GM12878 (cell line): ENCODE results near the gene ARL10. TPM values are rescaled to one million over a fixed set of nuclear protein-coding genes. Genes with fewer than 3 reads are reported as not detected.

Source experiments
- ATF2 ChIP-seq: IDR thresholded peaks from 2 replicates; pipeline ENCODE4 v1.6.1; 2012; ENCODE audit warnings: low read length, inconsistent platforms
- CBFB ChIP-seq: IDR thresholded peaks from 2 replicates; pipeline ENCODE4 v1.6.1; 2016; ENCODE audit warnings: antibody characterized with exemption, low read depth
- CUX1 ChIP-seq: IDR thresholded peaks from 2 replicates; pipeline ENCODE4 v1.6.1; 2012; ENCODE audit warnings: improper control_type of control experiment, low read depth, low read length; ENCODE audit not compliant: insufficient replicate concordance
- EED ChIP-seq: sonication (generic); IDR thresholded peaks from 2 replicates; pipeline ENCODE4 v1.6.1; 2016; ENCODE audit warnings: antibody characterized with exemption, low read depth
- EP300 ChIP-seq, 2 experiments: fragments of 150-350 bp in 1 of 2; IDR thresholded peaks; 2 replicates each; pipeline ENCODE4 v1.6.1; 2011 to 2012; ENCODE audit warnings: low read depth in 2 of 2, low read length in 2 of 2, borderline replicate concordance in 1 of 2, improper control_type of control experiment in 1 of 2, inconsistent platforms in 1 of 2; ENCODE audit not compliant: control insufficient read depth in 1 of 2
- IKZF1 ChIP-seq: fragments of 450-650 bp; conservative IDR thresholded peaks from 2 replicates; pipeline ENCODE4 v1.6.1; 2017; ENCODE audit warnings: antibody characterized with exemption, mild to moderate bottlenecking
- KDM1A ChIP-seq: fragments of 200-600 bp; sonication (generic); IDR thresholded peaks from 2 replicates; pipeline ENCODE4 v1.6.1; 2016; ENCODE audit warnings: borderline replicate concordance
- NR2C2 ChIP-seq: IDR thresholded peaks from 2 replicates; pipeline ENCODE4 v1.6.1; 2011; ENCODE audit warnings: borderline replicate concordance, low read depth; ENCODE audit not compliant: control insufficient read depth, insufficient read length
- PML ChIP-seq: IDR thresholded peaks from 2 replicates; pipeline ENCODE4 v1.6.1; 2012; ENCODE audit warnings: low read length, inconsistent platforms
- POLR2A ChIP-seq: IDR thresholded peaks from 2 replicates; pipeline ENCODE4 v1.6.1; 2011; ENCODE audit warnings: low read depth, mild to moderate bottlenecking, low read length
- POU2F2 ChIP-seq: IDR thresholded peaks from 3 replicates; pipeline ENCODE4 v1.6.1; 2011; ENCODE audit warnings: low read depth, mild to moderate bottlenecking, low read length, borderline replicate concordance
- RELA ChIP-seq: fragments of 450-650 bp; IDR thresholded peaks from 2 replicates; pipeline ENCODE4 v1.8.0; 2014; ENCODE audit warnings: borderline replicate concordance; ENCODE audit not compliant: partially characterized antibody
- RFX5 ChIP-seq: IDR thresholded peaks from 2 replicates; pipeline ENCODE4 v1.6.1; 2011; ENCODE audit warnings: low read depth, low read length, improper control_type of control experiment
- SMARCA5 ChIP-seq: fragments of 450-650 bp; IDR thresholded peaks from 2 replicates; pipeline ENCODE4 v1.6.1; 2017; ENCODE audit warnings: mild to moderate bottlenecking
- SREBF2 ChIP-seq: IDR thresholded peaks from 2 replicates; pipeline ENCODE4 v1.6.1; 2012; ENCODE audit warnings: mild to moderate bottlenecking, low read length
- SUPT20H ChIP-seq: IDR thresholded peaks from 2 replicates; pipeline ENCODE4 v1.6.1; 2011; ENCODE audit warnings: low read depth, mild to moderate bottlenecking, low read length, moderate library complexity, borderline replicate concordance; ENCODE audit not compliant: control insufficient read depth
- ZNF687 ChIP-seq: fragments of 450-650 bp; IDR thresholded peaks from 2 replicates; pipeline ENCODE4 v1.6.1; 2017; ENCODE audit warnings: mild to moderate bottlenecking, moderate library complexity
- polyA plus RNA-seq, 11 experiments: library from polyadenylated mRNA; depleted of rRNA in 4 of 11; unstranded in 6 of 11; stranded (reverse) in 5 of 11; fragments of >200 nt; fragmentation: Nextera tagmentation in 4 of 11; fragmentation: Illumina TruSeq in 1 of 11; extraction: Ambion mirVana in 4 of 11; extraction: Trizol in 1 of 11; gene quantifications; 1 replicate in 1 of 11; 2 replicates in 10 of 11; pipeline versions ENCODE4 v1.2.1 to v1.2.3, GENCODE V29; 2011 to 2016; ENCODE audit warnings: inconsistent platforms in 2 of 11, missing spikeins in 2 of 11, low read depth in 1 of 11
- total RNA-seq, 4 experiments: library from RNA; depleted of rRNA in 3 of 4; stranded (reverse); fragments of >200 nt in 3 of 4; fragmentation: Illumina TruSeq in 1 of 4; extraction: Trizol in 1 of 4; gene quantifications; 2 replicates each; pipeline versions ENCODE4 v1.2.1 to v1.2.3, GENCODE V29; 2013 to 2021
- TF ChIP-seq, protein P1 (sequence below): fragments of 450-650 bp; IDR thresholded peaks from 2 replicates; pipeline ENCODE4 v1.6.1; 2017; ENCODE audit warnings: borderline replicate concordance

The ARL10 gene
- total and polyA plus RNA-seq, 10 of the 15 experiments (the other 5 are each of a cell fraction or from before 2014, with no cell fraction given): 0.44 to 6.4 (median 2.4) TPM

- TF ChIP-seq CUX1 (no peak), KDM1A (no peak), PML (0 out of 2 replicates have a peak, but pooled peaks have one; percentile 76), NR2C2 (no peak), SUPT20H (no peak), CBFB (peak; percentile 89), POU2F2 (0 out of 3 replicates have a peak, but pooled peaks have one; percentile 59), EED (no peak), RELA (peak; percentile 63), ATF2 (no peak), SMARCA5 (peak; percentile 50; the same call in 1 of the 2 replicates), IKZF1 (peak; percentile 94), EP300 (IDR thresholded peaks at IDR 0.05; ENCODE audit: borderline replicate concordance in 1 of 2, control insufficient read depth in 1 of 2, low read depth in 2 of 2, low read length in 2 of 2) (no peak), ZNF687 (peak; percentile 65), RFX5 (no peak), SREBF2 (no peak), POLR2A (peak; percentile 90)
- TF ChIP-seq, protein P1, sequence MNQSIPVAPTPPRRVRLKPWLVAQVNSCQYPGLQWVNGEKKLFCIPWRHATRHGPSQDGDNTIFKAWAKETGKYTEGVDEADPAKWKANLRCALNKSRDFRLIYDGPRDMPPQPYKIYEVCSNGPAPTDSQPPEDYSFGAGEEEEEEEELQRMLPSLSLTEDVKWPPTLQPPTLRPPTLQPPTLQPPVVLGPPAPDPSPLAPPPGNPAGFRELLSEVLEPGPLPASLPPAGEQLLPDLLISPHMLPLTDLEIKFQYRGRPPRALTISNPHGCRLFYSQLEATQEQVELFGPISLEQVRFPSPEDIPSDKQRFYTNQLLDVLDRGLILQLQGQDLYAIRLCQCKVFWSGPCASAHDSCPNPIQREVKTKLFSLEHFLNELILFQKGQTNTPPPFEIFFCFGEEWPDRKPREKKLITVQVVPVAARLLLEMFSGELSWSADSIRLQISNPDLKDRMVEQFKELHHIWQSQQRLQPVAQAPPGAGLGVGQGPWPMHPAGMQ: peak; percentile 88
These were observed 23.3 kb downstream of the ARL10 start, which contains the start of the genes HIGD2A and NOP16 (continued) for GRCh38 chr5:176388444-176389134.
